ENCODE measurements around the gene MEG3. TPM values are rescaled to one million over a fixed set of nuclear protein-coding genes. Genes with fewer than 3 reads are reported as not detected.

The MEG3 gene
- total and polyA plus RNA-seq, 2 experiments from 2014 or later, result not detected

DNA sequence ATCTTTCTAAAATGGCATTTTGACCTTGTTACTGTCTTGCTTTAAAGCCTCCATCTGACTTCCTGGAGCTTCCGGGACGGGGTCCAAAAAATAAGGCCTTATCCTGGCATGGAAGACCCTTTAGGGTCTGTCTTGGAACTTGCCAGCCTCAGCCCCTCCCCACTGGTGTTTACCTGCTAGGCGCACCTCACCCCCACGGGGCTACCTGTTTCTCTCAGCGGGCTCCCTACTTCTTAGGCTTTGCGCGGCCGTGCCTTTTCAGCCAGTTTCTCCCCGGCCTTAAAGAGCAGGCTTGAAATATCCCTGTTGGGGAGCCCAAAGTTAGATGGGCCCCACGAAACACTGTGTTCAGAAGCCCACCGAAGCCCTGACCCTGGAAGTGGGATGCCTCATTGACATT lies 72.5 kb downstream of the MEG3 start:
- Mint-ChIP-seq H3K27ac (no peak overlapping the region), H3K27me3 (ENCODE audit: insufficient read depth, low read depth, poor library complexity) (peaks cover 32% of the 10 kb centered on the region), H3K4me1 (peaks cover 52% of the 10 kb centered on the region), H3K9me3 (peaks cover 13% of the 10 kb centered on the region), H3K4me3 (no peak overlapping the region), H3K36me3 (ENCODE audit: low read depth) (peaks cover 6% of the 10 kb centered on the region; the same call in 2 of the 3 replicates)
- DNase-seq (ENCODE audit: low spot score), result no peak
- Histone ChIP-seq H4K20me1 (replicated peaks; ENCODE audit: insufficient read depth) (no peaks in the 10 kb centered on the region), H3K4me3 (no peak overlapping the region), H3K27ac (ENCODE audit: low read depth) (no peak overlapping the region), H3K9me2 (ENCODE audit: insufficient read depth) (no peaks in the 10 kb centered on the region), H3K27me3 (ENCODE audit: insufficient read depth) (peaks cover 16% of the 10 kb centered on the region), H3K4me1 (ENCODE audit: insufficient read depth) (peaks cover 37% of the 10 kb centered on the region), H3K79me2 (replicated peaks; ENCODE audit: insufficient read depth) (no peaks in the 10 kb centered on the region), H3K4me2 (0 out of 2 replicates have a peak overlapping the region, but pooled peaks have one; percentile 16), H2AFZ (peak overlapping the region; percentile 99), H3K36me3 (ENCODE audit: insufficient read depth) (no peaks in the 10 kb centered on the region), H3F3A (replicated peaks; ENCODE audit: low read depth) (no peaks in the 10 kb centered on the region)
- TF ChIP-seq JUNB (IDR thresholded peaks at IDR 0.05; ENCODE audit: unreplicated experiment) (no peak), NANOG (IDR thresholded peaks at IDR 0.05; ENCODE audit: borderline replicate concordance) (no peak), POLR2AphosphoS5 (IDR thresholded peaks at IDR 0.05; ENCODE audit: low read depth) (no peak)
- TF ChIP-seq, protein P1, sequence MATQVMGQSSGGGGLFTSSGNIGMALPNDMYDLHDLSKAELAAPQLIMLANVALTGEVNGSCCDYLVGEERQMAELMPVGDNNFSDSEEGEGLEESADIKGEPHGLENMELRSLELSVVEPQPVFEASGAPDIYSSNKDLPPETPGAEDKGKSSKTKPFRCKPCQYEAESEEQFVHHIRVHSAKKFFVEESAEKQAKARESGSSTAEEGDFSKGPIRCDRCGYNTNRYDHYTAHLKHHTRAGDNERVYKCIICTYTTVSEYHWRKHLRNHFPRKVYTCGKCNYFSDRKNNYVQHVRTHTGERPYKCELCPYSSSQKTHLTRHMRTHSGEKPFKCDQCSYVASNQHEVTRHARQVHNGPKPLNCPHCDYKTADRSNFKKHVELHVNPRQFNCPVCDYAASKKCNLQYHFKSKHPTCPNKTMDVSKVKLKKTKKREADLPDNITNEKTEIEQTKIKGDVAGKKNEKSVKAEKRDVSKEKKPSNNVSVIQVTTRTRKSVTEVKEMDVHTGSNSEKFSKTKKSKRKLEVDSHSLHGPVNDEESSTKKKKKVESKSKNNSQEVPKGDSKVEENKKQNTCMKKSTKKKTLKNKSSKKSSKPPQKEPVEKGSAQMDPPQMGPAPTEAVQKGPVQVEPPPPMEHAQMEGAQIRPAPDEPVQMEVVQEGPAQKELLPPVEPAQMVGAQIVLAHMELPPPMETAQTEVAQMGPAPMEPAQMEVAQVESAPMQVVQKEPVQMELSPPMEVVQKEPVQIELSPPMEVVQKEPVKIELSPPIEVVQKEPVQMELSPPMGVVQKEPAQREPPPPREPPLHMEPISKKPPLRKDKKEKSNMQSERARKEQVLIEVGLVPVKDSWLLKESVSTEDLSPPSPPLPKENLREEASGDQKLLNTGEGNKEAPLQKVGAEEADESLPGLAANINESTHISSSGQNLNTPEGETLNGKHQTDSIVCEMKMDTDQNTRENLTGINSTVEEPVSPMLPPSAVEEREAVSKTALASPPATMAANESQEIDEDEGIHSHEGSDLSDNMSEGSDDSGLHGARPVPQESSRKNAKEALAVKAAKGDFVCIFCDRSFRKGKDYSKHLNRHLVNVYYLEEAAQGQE (IDR thresholded peaks at IDR 0.05; ENCODE audit: unreplicated experiment), result no peak
- no peak for ATAC-seq

DNA sequence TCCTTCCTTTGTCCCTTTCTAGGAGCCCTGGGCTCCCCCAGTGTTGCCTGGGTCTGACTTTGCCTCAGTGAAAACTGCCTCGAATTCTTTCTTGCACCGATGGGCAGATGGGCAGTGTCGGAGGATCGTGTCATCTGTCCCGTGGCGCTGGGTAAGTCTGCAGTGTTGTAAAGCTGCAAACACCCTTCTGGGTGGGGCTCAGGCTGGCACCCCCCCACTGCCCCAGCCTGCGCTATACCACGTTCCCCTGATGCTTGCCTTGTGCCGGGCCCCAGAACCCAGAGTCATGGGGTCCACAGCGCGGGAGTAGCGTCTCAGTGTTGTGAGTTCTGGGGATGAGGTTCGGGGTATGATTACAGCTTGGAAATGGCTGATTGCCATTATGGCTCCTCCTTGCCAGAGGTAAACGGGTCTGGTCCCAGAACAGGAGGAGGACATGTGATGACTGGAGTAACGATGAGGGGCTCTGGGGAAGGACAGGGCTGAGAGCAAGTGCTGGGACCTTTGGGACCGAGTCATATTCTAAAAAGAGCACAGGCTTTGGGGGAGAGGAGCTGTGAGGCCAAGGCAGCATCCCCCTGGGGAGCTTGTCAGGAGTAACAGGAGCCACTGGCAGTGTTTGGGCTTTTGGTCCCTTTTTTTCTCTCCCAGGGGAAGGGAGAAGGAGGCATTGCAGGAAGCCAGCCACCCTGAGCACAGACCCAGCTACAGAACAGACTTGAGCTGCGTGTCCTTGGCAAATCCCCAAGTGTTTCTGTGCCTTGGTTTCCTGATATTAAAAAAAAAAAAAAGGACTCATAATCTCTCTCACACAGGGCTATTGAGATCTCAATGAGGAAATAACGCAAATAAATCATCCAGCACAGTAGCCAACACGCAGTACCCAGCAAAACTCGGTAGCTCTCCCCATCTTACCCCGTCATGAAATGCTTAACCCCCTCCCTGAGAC lies 73.3 kb downstream of the MEG3 start:
- H3K9me2 ChIP-seq (ENCODE audit: insufficient read depth), result no peaks in the 10 kb centered on the region
- H3K4me2 ChIP-seq, result peak overlapping the region; percentile 81
- no peak overlapping the region for H3K27ac Mint-ChIP-seq
- peak overlapping the region; percentile 99 for H2AFZ ChIP-seq
- DNase-seq (ENCODE audit: low spot score) (no peak), ATAC-seq (peak; percentile 7)
- H3K36me3 Mint-ChIP-seq (ENCODE audit: low read depth), result peaks cover 6% of the 10 kb centered on the region; the same call in 2 of the 3 replicates
- no peaks in the 10 kb centered on the region for H3K36me3 ChIP-seq (ENCODE audit: insufficient read depth)
- peaks cover 36% of the 10 kb centered on the region for H3K27me3 Mint-ChIP-seq (ENCODE audit: insufficient read depth, low read depth, poor library complexity)
- peaks cover 57% of the 10 kb centered on the region for H3K4me1 Mint-ChIP-seq
- peaks cover 37% of the 10 kb centered on the region for H3K4me1 ChIP-seq (ENCODE audit: insufficient read depth)
- H3K4me3 Mint-ChIP-seq, result peak overlapping the region; percentile 71
- no peaks in the 10 kb centered on the region for H3K79me2 ChIP-seq (replicated peaks; ENCODE audit: insufficient read depth)
- peaks cover 21% of the 10 kb centered on the region for H3K27me3 ChIP-seq (ENCODE audit: insufficient read depth)
- no peaks in the 10 kb centered on the region for H4K20me1 ChIP-seq (replicated peaks; ENCODE audit: insufficient read depth)
- peaks cover 13% of the 10 kb centered on the region for H3K9me3 Mint-ChIP-seq
- no peaks in the 10 kb centered on the region for H3F3A ChIP-seq (replicated peaks; ENCODE audit: low read depth)
- H3K27ac ChIP-seq (ENCODE audit: low read depth), result no peak overlapping the region
- H3K4me3 ChIP-seq, result peak overlapping the region; percentile 67; the same call in 1 of the 2 replicates
- TF ChIP-seq STAT1 (IDR thresholded peaks at IDR 0.05; ENCODE audit: unreplicated experiment), result no peak
- no peak for TF ChIP-seq ETS1 (IDR thresholded peaks at IDR 0.05)
- TF ChIP-seq, protein P2, sequence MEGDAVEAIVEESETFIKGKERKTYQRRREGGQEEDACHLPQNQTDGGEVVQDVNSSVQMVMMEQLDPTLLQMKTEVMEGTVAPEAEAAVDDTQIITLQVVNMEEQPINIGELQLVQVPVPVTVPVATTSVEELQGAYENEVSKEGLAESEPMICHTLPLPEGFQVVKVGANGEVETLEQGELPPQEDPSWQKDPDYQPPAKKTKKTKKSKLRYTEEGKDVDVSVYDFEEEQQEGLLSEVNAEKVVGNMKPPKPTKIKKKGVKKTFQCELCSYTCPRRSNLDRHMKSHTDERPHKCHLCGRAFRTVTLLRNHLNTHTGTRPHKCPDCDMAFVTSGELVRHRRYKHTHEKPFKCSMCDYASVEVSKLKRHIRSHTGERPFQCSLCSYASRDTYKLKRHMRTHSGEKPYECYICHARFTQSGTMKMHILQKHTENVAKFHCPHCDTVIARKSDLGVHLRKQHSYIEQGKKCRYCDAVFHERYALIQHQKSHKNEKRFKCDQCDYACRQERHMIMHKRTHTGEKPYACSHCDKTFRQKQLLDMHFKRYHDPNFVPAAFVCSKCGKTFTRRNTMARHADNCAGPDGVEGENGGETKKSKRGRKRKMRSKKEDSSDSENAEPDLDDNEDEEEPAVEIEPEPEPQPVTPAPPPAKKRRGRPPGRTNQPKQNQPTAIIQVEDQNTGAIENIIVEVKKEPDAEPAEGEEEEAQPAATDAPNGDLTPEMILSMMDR (conservative IDR thresholded peaks at IDR 0.05; ENCODE audit: low read depth in 2 of 2), result no peak
- TF ChIP-seq EZH2 (IDR thresholded peaks at IDR 0.05; ENCODE audit: low read depth, unreplicated experiment), result no peak
- TF ChIP-seq CREB1 (CRISPR knock-in tag; IDR thresholded peaks at IDR 0.05; ENCODE audit: low read depth), result no peak
- no peak for TF ChIP-seq POLR2AphosphoS5 (IDR thresholded peaks at IDR 0.05; ENCODE audit: low read depth)

All from GM23338 (cell line).